Lower lobe of right lung (tissue), 2 donors: ENCODE measurements around the gene PRPF8. TPM values are rescaled to one million over a fixed set of nuclear protein-coding genes. Genes with fewer than 3 reads are reported as not detected.
A peak's percentile ranks its signal among the peaks of the same experiment; 100 is the strongest.

Experiments used
- ATAC-seq, 2 donors: fragments of 200-7000 bp; cut with Tn5 transposase; one replicate each; pipeline ENCODE4 v1.9.1; 2020 to 2022; ENCODE audit warnings: mild to moderate bottlenecking in 2 of 2, moderate library complexity in 2 of 2
- DNase-seq: peaks from one replicate; pipeline ENCODE4 v3.0.0-alpha.2; 2020
- H3K27ac ChIP-seq: fragments of 200-600 bp; one replicate; pipeline ENCODE4 v1.8.0; 2022
- H3K27me3 ChIP-seq: fragments of 200-600 bp; one replicate; pipeline ENCODE4 v1.8.0; 2022; ENCODE audit warnings: low read depth
- H3K36me3 ChIP-seq: fragments of 200-600 bp; one replicate; pipeline ENCODE4 v1.8.0; 2022; ENCODE audit warnings: mild to moderate bottlenecking
- H3K4me1 ChIP-seq: fragments of 200-600 bp; one replicate; pipeline ENCODE4 v1.8.0; 2022
- H3K4me3 ChIP-seq: fragments of 200-600 bp; one replicate; pipeline ENCODE4 v1.8.0; 2022; ENCODE audit warnings: mild to moderate bottlenecking
- H3K9me3 ChIP-seq: fragments of 200-600 bp; one replicate; pipeline ENCODE4 v1.8.0; 2022
- CTCF ChIP-seq: fragments of 200-600 bp; IDR thresholded peaks from one replicate; pipeline ENCODE4 v1.8.0; 2022; ENCODE audit warnings: antibody characterized with exemption, mild to moderate bottlenecking
- intact Hi-C: fragments of 100-400 bp; cut with DNase I; formaldehyde crosslinking; loops from one replicate; pipeline ENCODE4 v1.11.0; 2022
- total RNA-seq: library from RNA; stranded (reverse); fragmentation: NEBNext Ultra II Directional; extraction: Animal tissue kit (Norgen Biotek cat#: 25700); gene quantifications from one replicate; pipeline ENCODE4 v1.2.1, GENCODE V29; 2021
- donor health status: DM: no; HTN: yes; CAD: no; lungs with severe emphysema.

Gene PRPF8
- total RNA-seq, 1 donor from 2014 or later = 280 TPM

- peak overlapping the region; percentile 62 for H3K4me3 ChIP-seq
- peak overlapping the region; percentile 95 for H3K27ac ChIP-seq
- TF ChIP-seq CTCF = no peak
- H3K9me3 ChIP-seq = no peaks in the 10 kb centered on the region
- H3K4me1 ChIP-seq = peaks cover 61% of the 10 kb centered on the region
- no peaks in the 10 kb centered on the region for H3K27me3 ChIP-seq
- peaks cover 4% of the 10 kb centered on the region for H3K36me3 ChIP-seq
- ATAC-seq = no peak
- intact Hi-C loops = no loop called here
- DNase-seq = no peak
Measured at GRCh38 chr17:1644493-1645206, 40.0 kb downstream of the PRPF8 start.

GRCh38 chr17:1643999-1644492, 40.6 kb downstream of the PRPF8 start:
- peaks cover 61% of the 10 kb centered on the region for H3K4me1 ChIP-seq
- no peak for TF ChIP-seq CTCF
- ATAC-seq = peak; percentile 42 to 65

GRCh38 chr17:1643293-1643998, 41.2 kb downstream of the PRPF8 start:
- Histone ChIP-seq H3K27me3 (no peaks in the 10 kb centered on the region), H3K9me3 (no peaks in the 10 kb centered on the region), H3K36me3 (peaks cover 9% of the 10 kb centered on the region), H3K27ac (peak overlapping the region; percentile 95), H3K4me1 (peaks cover 59% of the 10 kb centered on the region), H3K4me3 (peak overlapping the region; percentile 62)
- ATAC-seq = peak; percentile 61 to 63
- peak; percentile 30 for TF ChIP-seq CTCF
- DNase-seq = peak; percentile 89
- intact Hi-C loops = no loop called here

More at GRCh38 chr17:1643999-1644492, 40.6 kb downstream of the PRPF8 start:
- Histone ChIP-seq H3K9me3 (no peaks in the 10 kb centered on the region), H3K36me3 (peaks cover 4% of the 10 kb centered on the region), H3K4me3 (peak overlapping the region; percentile 62), H3K27ac (peak overlapping the region; percentile 95), H3K27me3 (no peaks in the 10 kb centered on the region)
- DNase-seq = peak; percentile 74
- intact Hi-C loops = no loop called here

GRCh38 chr17:1641065-1641403, 43.6 kb downstream of the PRPF8 start:
- ATAC-seq (no peak), DNase-seq (no peak)
- no peaks in the 10 kb centered on the region for H3K9me3 ChIP-seq
- H3K27ac ChIP-seq = peak overlapping the region; percentile 56
- intact Hi-C loops = no loop called here
- no peak for TF ChIP-seq CTCF
- peaks cover 26% of the 10 kb centered on the region for H3K36me3 ChIP-seq
- H3K4me1 ChIP-seq = peaks cover 35% of the 10 kb centered on the region
- H3K4me3 ChIP-seq = no peak overlapping the region
- H3K27me3 ChIP-seq = no peaks in the 10 kb centered on the region

- Histone ChIP-seq H3K9me3 (no peaks in the 10 kb centered on the region), H3K27ac (peak overlapping the region; percentile 56), H3K27me3 (no peaks in the 10 kb centered on the region), H3K36me3 (peaks cover 31% of the 10 kb centered on the region), H3K4me3 (no peak overlapping the region), H3K4me1 (peaks cover 29% of the 10 kb centered on the region)
- no peak for TF ChIP-seq CTCF
- intact Hi-C loops = no loop called here
- DNase-seq (no peak), ATAC-seq (no peak)
Measured at GRCh38 chr17:1640329-1641064, 44.2 kb downstream of the PRPF8 start.
